Bronchial epithelial cell (primary cell): Measurements from ENCODE around the gene TUFM. TPM values are rescaled to one million over a fixed set of nuclear protein-coding genes. Genes with fewer than 3 reads are reported as not detected.

ENCODE experiments used
- DNase-seq: peaks from one replicate; pipeline ENCODE4 v3.0.0-alpha.2; 2010; ENCODE audit warnings: low read depth
- FAIRE-seq: peaks from 2 replicates; lab custom pipeline; 2011; peaks lifted over from hg19 to GRCh38; lab: Jason Lieb, UNC
- H3K27me3 ChIP-seq: 2 replicates; pipeline ENCODE4 v1.5.1; 2011; ENCODE audit warnings: low read length; ENCODE audit not compliant: control insufficient read depth, insufficient read depth
- H3K36me3 ChIP-seq: 2 replicates; pipeline ENCODE4 v1.5.1; 2011; ENCODE audit warnings: low read length; ENCODE audit not compliant: control insufficient read depth, insufficient read depth
- H3K4me3 ChIP-seq: 2 replicates; pipeline ENCODE4 v1.5.1; 2011; ENCODE audit warnings: mild to moderate bottlenecking, low read depth, low read length, control low read depth
- CTCF ChIP-seq: IDR thresholded peaks from 2 replicates; pipeline ENCODE4 v1.5.1; 2011; ENCODE audit warnings: mild to moderate bottlenecking, moderate library complexity, low read length, control low read depth, inconsistent platforms; ENCODE audit not compliant: insufficient read depth, severe bottlenecking
- total RNA-seq: library from RNA; depleted of rRNA; stranded (reverse); fragments of >200 nt; gene quantifications from 2 replicates; pipeline ENCODE4 v1.2.1, GENCODE V29; 2014

TUFM gene
- total RNA-seq, 1 donor from 2014 or later = 176 TPM

GRCh38 chr16:28834873-28835863 lies 11.0 kb downstream of the TUFM start:
- FAIRE-seq = no peak
- no peak for TF ChIP-seq CTCF
- no peak overlapping the region for H3K4me3 ChIP-seq
- H3K36me3 ChIP-seq = peaks cover 45% of the 10 kb centered on the region
- H3K27me3 ChIP-seq = no peaks in the 10 kb centered on the region
- DNase-seq = no peak

GRCh38 chr16:28834349-28834748 lies 11.8 kb downstream of the TUFM start:
- DNase-seq (no peak), FAIRE-seq (no peak)
- Histone ChIP-seq H3K36me3 (peaks cover 52% of the 10 kb centered on the region), H3K4me3 (no peak overlapping the region), H3K27me3 (no peaks in the 10 kb centered on the region)
- no peak for TF ChIP-seq CTCF

- no peak for DNase-seq
- no peak for FAIRE-seq
- Histone ChIP-seq H3K36me3 (peaks cover 68% of the 10 kb centered on the region), H3K4me3 (no peak overlapping the region), H3K27me3 (no peaks in the 10 kb centered on the region)
- TF ChIP-seq CTCF = no peak
These were observed 15.6 kb downstream of the TUFM start for GRCh38 chr16:28830531-28830930.

- Histone ChIP-seq H3K36me3 (peaks cover 62% of the 10 kb centered on the region), H3K4me3 (no peak overlapping the region), H3K27me3 (no peaks in the 10 kb centered on the region)
- DNase-seq = no peak
- no peak for TF ChIP-seq CTCF
- FAIRE-seq = no peak
These were observed 16.4 kb downstream of the TUFM start for GRCh38 chr16:28829747-28830146.

- peak; percentile 52 for TF ChIP-seq CTCF
- FAIRE-seq (no peak), DNase-seq (peak; percentile 50)
- Histone ChIP-seq H3K4me3 (no peak overlapping the region), H3K36me3 (peaks cover 36% of the 10 kb centered on the region), H3K27me3 (no peaks in the 10 kb centered on the region)
These were observed 20.0 kb downstream of the TUFM start for GRCh38 chr16:28826141-28826540.

- no peak for TF ChIP-seq CTCF
- Histone ChIP-seq H3K27me3 (no peaks in the 10 kb centered on the region), H3K36me3 (peaks cover 27% of the 10 kb centered on the region), H3K4me3 (peak overlapping the region; percentile 84)
- FAIRE-seq (no peak), DNase-seq (no peak)
These were observed 21.5 kb downstream of the TUFM start for GRCh38 chr16:28824717-28824973.
